Smooth muscle cell (in vitro differentiated cells): Measurements from ENCODE around the gene TCEAL9. TPM values are rescaled to one million over a fixed set of nuclear protein-coding genes. Genes with fewer than 3 reads are reported as not detected.
A peak's percentile ranks its signal among the peaks of the same experiment; 100 is the strongest.

Source experiments
- DNase-seq: peaks from one replicate; lab custom pipeline; 2025; ENCODE audit not compliant: unreplicated experiment; lab: John Stamatoyannopoulos, UW
- H2AFZ ChIP-seq: fragments of 200-600 bp; sonication (generic); 2 replicates; pipeline ENCODE4 v1.6.0; 2016; ENCODE audit warnings: antibody characterized with exemption, low read depth, mild to moderate bottlenecking
- H3F3A ChIP-seq: fragments of 200-600 bp; sonication (generic); 2 replicates; pipeline ENCODE4 v1.6.0; 2017; ENCODE audit warnings: antibody characterized with exemption, low read depth
- H3K27ac ChIP-seq: fragments of 200-600 bp; sonication (generic); 2 replicates; pipeline ENCODE4 v1.5.1; 2016; ENCODE audit warnings: low read depth, mild to moderate bottlenecking
- H3K27me3 ChIP-seq: fragments of 200-600 bp; sonication (generic); 2 replicates; pipeline ENCODE4 v1.6.1; 2016; ENCODE audit warnings: low read depth, mild to moderate bottlenecking
- H3K36me3 ChIP-seq: fragments of 200-600 bp; sonication (generic); 2 replicates; pipeline ENCODE4 v1.5.1; 2016; ENCODE audit warnings: low read depth
- H3K4me1 ChIP-seq: fragments of 200-600 bp; sonication (generic); 2 replicates; pipeline ENCODE4 v1.5.1; 2016; ENCODE audit warnings: low read depth
- H3K4me2 ChIP-seq: fragments of 200-600 bp; sonication (generic); 2 replicates; pipeline ENCODE4 v1.6.0; 2016; ENCODE audit warnings: mild to moderate bottlenecking
- H3K4me3 ChIP-seq: fragments of 200-600 bp; sonication (generic); 2 replicates; pipeline ENCODE4 v1.5.1; 2016; ENCODE audit warnings: mild to moderate bottlenecking
- H3K79me2 ChIP-seq: fragments of 200-600 bp; sonication (generic); 2 replicates; pipeline ENCODE4 v1.6.0; 2016; ENCODE audit warnings: low read depth, mild to moderate bottlenecking
- H3K9ac ChIP-seq: fragments of 200-600 bp; sonication (generic); 2 replicates; pipeline ENCODE4 v1.6.0; 2016; ENCODE audit warnings: low read depth
- H3K9me3 ChIP-seq: fragments of 200-600 bp; sonication (generic); replicated peaks from 2 replicates; pipeline ENCODE4 v1.5.1; 2016; ENCODE audit warnings: low read depth
- H4K20me1 ChIP-seq: fragments of 200-600 bp; sonication (generic); 2 replicates; pipeline ENCODE4 v1.6.0; 2016; ENCODE audit warnings: low read depth
- CTCF ChIP-seq: fragments of 200-600 bp; sonication (generic); IDR thresholded peaks from 2 replicates; pipeline ENCODE4 v1.5.1; 2017; ENCODE audit warnings: borderline replicate concordance, mild to moderate bottlenecking, antibody characterized with exemption; ENCODE audit not compliant: insufficient read depth, poor library complexity, severe bottlenecking
- WGBS: methylation state at CpG from one replicate; pipeline ENCODE4 v1.1.7; 2016; ENCODE audit warnings: low lambda C conversion rate; 5-methylcytosine and 5-hydroxymethylcytosine counted together
- polyA plus RNA-seq: library from polyadenylated mRNA; unstranded; fragments of >200 nt; fragmentation: Nextera tagmentation; extraction: Ambion mirVana; gene quantifications from 2 replicates; pipeline ENCODE4 v1.2.1, GENCODE V29; 2016
- total RNA-seq: library from RNA; depleted of rRNA; stranded (reverse); fragments of >200 nt; gene quantifications from 2 replicates; pipeline ENCODE4 v1.2.3, GENCODE V29; 2014

TCEAL9 gene
- total and polyA plus RNA-seq, 2 experiments from 2014 or later = 255 to 267 TPM

- Histone ChIP-seq H3K4me3 (no peak overlapping the region), H3K9ac (no peak overlapping the region), H3K27me3 (no peaks in the 10 kb centered on the region), H3K4me2 (no peak overlapping the region), H3K36me3 (no peaks in the 10 kb centered on the region), H2AFZ (peak overlapping the region; percentile 69), H3K27ac (no peak overlapping the region), H3K9me3 (no peaks in the 10 kb centered on the region), H4K20me1 (no peaks in the 10 kb centered on the region), H3F3A (no peaks in the 10 kb centered on the region), H3K79me2 (no peaks in the 10 kb centered on the region), H3K4me1 (no peaks in the 10 kb centered on the region)
- 37% methylated on average over 2 of the region's 2 CpGs for WGBS
- TF ChIP-seq CTCF = peak; percentile 66
- DNase-seq = no peak
These were observed 13.2 kb upstream of the TCEAL9 start for GRCh38 chrX:103343105-103343504.

GRCh38 chrX:103344606-103345005 is 11.7 kb upstream of the TCEAL9 start:
- Histone ChIP-seq H3K9ac (no peak overlapping the region), H3F3A (no peaks in the 10 kb centered on the region), H3K27ac (no peak overlapping the region), H2AFZ (no peak overlapping the region), H3K4me1 (no peaks in the 10 kb centered on the region), H3K4me2 (no peak overlapping the region), H4K20me1 (no peaks in the 10 kb centered on the region), H3K27me3 (no peaks in the 10 kb centered on the region), H3K4me3 (no peak overlapping the region), H3K9me3 (no peaks in the 10 kb centered on the region), H3K36me3 (no peaks in the 10 kb centered on the region), H3K79me2 (no peaks in the 10 kb centered on the region)
- no peak for TF ChIP-seq CTCF
- no peak for DNase-seq
- 58% methylated on average over 2 of the region's 2 CpGs for WGBS

GRCh38 chrX:103347682-103348397 is 8.5 kb upstream of the TCEAL9 start:
- no peak overlapping the region for H2AFZ ChIP-seq
- H3K27me3 ChIP-seq = no peaks in the 10 kb centered on the region

More at GRCh38 chrX:103347682-103348397, 8.5 kb upstream of the TCEAL9 start:
- Histone ChIP-seq H3K9ac (no peak overlapping the region), H3K4me3 (no peak overlapping the region), H3K36me3 (no peaks in the 10 kb centered on the region), H3K9me3 (no peaks in the 10 kb centered on the region), H3K27ac (no peak overlapping the region), H3F3A (no peaks in the 10 kb centered on the region), H3K4me2 (no peak overlapping the region), H3K4me1 (no peaks in the 10 kb centered on the region), H3K79me2 (no peaks in the 10 kb centered on the region), H4K20me1 (no peaks in the 10 kb centered on the region)
- TF ChIP-seq CTCF = no peak
- DNase-seq = no peak
- 55% methylated on average over 29 of the region's 29 CpGs for WGBS
